HTERT RPE-1 (cell line): Measurements from ENCODE around the gene TEX47.

Source experiments
- in situ Hi-C: fragments of 300-500 bp; cut with MboI; formaldehyde crosslinking; loops from 4 replicates; pipeline ENCODE4 v1.14.3; 2020; ENCODE audit warnings: low sequenced_read_pairs

TEX47 gene

GRCh38 chr7:88756802-88757201 lies 38.7 kb downstream of the TEX47 start:
- in situ Hi-C loops, result no loop called here

- in situ Hi-C loops, result no loop called here
Measured at GRCh38 chr7:88746126-88746525, 49.4 kb downstream of the TEX47 start.
